IMR-90 (cell line): ENCODE measurements around the gene SEC14L6. TPM values are rescaled to one million over a fixed set of nuclear protein-coding genes. Genes with fewer than 3 reads are reported as not detected.

Experiments used
- ATAC-seq: fragments of 200-7000 bp; cut with Tn5 transposase; 2 replicates; pipeline ENCODE4 v1.9.1; 2020; ENCODE audit warnings: low read depth, mild to moderate bottlenecking, moderate library complexity
- BruUV-seq: library from RNA; stranded (reverse); fragments of 400-500 nt; replicated peaks from 2 replicates; lab custom pipeline; 2021; lab: Mats Ljungman, UMichigan
- CTCF ChIA-PET: fragments of 300-600 bp; formaldehyde crosslinking; extraction: SDS; loops from one replicate; lab custom pipeline; 2021; ENCODE audit warnings: antibody characterized with exemption; lab: Yijun Ruan, JAX
- POLR2A ChIA-PET: fragments of 300-600 bp; sonication (Branson Sonifier 250); formaldehyde crosslinking; loops from one replicate; lab custom pipeline; 2022; ENCODE audit warnings: antibody characterized with exemption; ENCODE audit not compliant: unreplicated experiment; lab: Charles Lee
- DNase-seq: peaks from one replicate; pipeline ENCODE4 v3.0.0; 2013
- H2AFZ ChIP-seq: replicated peaks from 2 replicates; pipeline ENCODE3; 2013; ENCODE audit warnings: low read length, mild to moderate bottlenecking; ENCODE audit not compliant: poor library complexity
- H2AK5ac ChIP-seq: 2 replicates; pipeline ENCODE4 v1.6.1; 2013; ENCODE audit warnings: low read depth, low read length, inconsistent platforms
- H2AK9ac ChIP-seq: replicated peaks from 2 replicates; pipeline ENCODE3; 2013; ENCODE audit warnings: mild to moderate bottlenecking, low read depth, low read length, moderate library complexity; ENCODE audit not compliant: poor library complexity
- H2BK120ac ChIP-seq: 2 replicates; pipeline ENCODE4 v1.6.1; 2013; ENCODE audit warnings: low read depth, low read length, inconsistent platforms
- H2BK15ac ChIP-seq: 3 replicates; pipeline ENCODE4 v1.6.1; 2013; ENCODE audit warnings: low read depth, low read length, inconsistent platforms
- H2BK20ac ChIP-seq: 2 replicates; pipeline ENCODE4 v1.6.1; 2013; ENCODE audit warnings: low read depth, mild to moderate bottlenecking, inconsistent platforms, low read length, moderate library complexity
- H2BK5ac ChIP-seq: 2 replicates; pipeline ENCODE4 v1.6.1; 2013; ENCODE audit warnings: mild to moderate bottlenecking, low read depth, low read length, inconsistent platforms; ENCODE audit not compliant: poor library complexity, severe bottlenecking
- H3K14ac ChIP-seq: replicated peaks from 2 replicates; pipeline ENCODE4 v1.6.1; 2013; ENCODE audit warnings: low read depth, low read length, inconsistent platforms
- H3K18ac ChIP-seq: 2 replicates; pipeline ENCODE4 v1.6.1; 2013; ENCODE audit warnings: low read depth, low read length, control low read depth
- H3K23ac ChIP-seq: 2 replicates; pipeline ENCODE4 v1.6.1; 2013; ENCODE audit warnings: low read depth, low read length, inconsistent platforms
- H3K27ac ChIP-seq: 2 replicates; pipeline ENCODE4 v1.5.1; 2013; ENCODE audit warnings: mild to moderate bottlenecking, control low read depth, low read length; ENCODE audit not compliant: insufficient read depth
- H3K27me3 ChIP-seq: 2 replicates; pipeline ENCODE4 v1.6.1; 2013; ENCODE audit warnings: low read length; ENCODE audit not compliant: control insufficient read depth, insufficient read depth
- H3K36me3 ChIP-seq: 2 replicates; pipeline ENCODE4 v1.6.1; 2013; ENCODE audit warnings: low read length, mixed read lengths; ENCODE audit not compliant: control insufficient read depth, insufficient read depth
- H3K4ac ChIP-seq: 2 replicates; pipeline ENCODE4 v1.6.1; 2013; ENCODE audit warnings: low read depth, low read length, inconsistent platforms
- H3K4me1 ChIP-seq: 2 replicates; pipeline ENCODE4 v1.6.1; 2013; ENCODE audit warnings: low read length, mixed read lengths; ENCODE audit not compliant: control insufficient read depth, insufficient read depth
- H3K4me2 ChIP-seq: 2 replicates; pipeline ENCODE4 v1.6.1; 2013; ENCODE audit warnings: low read depth, mild to moderate bottlenecking, control low read depth, low read length, moderate library complexity
- H3K4me3 ChIP-seq: 2 replicates; pipeline ENCODE4 v1.5.1; 2013; ENCODE audit warnings: low read depth, mild to moderate bottlenecking, control low read depth, low read length, moderate library complexity; ENCODE audit not compliant: insufficient read depth
- H3K56ac ChIP-seq: 2 replicates; pipeline ENCODE4 v1.6.1; 2013; ENCODE audit warnings: low read length, inconsistent platforms; ENCODE audit not compliant: insufficient read depth; ENCODE audit errors: extremely low read depth
- H3K79me1 ChIP-seq, 2 experiments: 2 replicates each; pipeline ENCODE4 v1.6.1; 2013; ENCODE audit warnings: low read length in 2 of 2, inconsistent platforms in 1 of 2, low read depth in 1 of 2
- H3K9ac ChIP-seq: 2 replicates; pipeline ENCODE4 v1.6.1; 2013; ENCODE audit warnings: low read depth, low read length, control low read depth
- H3K9me1 ChIP-seq: 2 replicates; pipeline ENCODE4 v1.6.1; 2013; ENCODE audit warnings: low read length, inconsistent platforms; ENCODE audit not compliant: insufficient read depth
- H3K9me3 ChIP-seq: 2 replicates; pipeline ENCODE4 v1.6.1; 2013; ENCODE audit warnings: low read length; ENCODE audit not compliant: control insufficient read depth, insufficient read depth
- H4K20me1 ChIP-seq: 2 replicates; pipeline ENCODE4 v1.6.1; 2013; ENCODE audit warnings: low read length, inconsistent platforms; ENCODE audit not compliant: insufficient read depth
- H4K5ac ChIP-seq: 2 replicates; pipeline ENCODE4 v1.6.1; 2013; ENCODE audit warnings: mild to moderate bottlenecking, low read depth, low read length, control low read depth
- H4K8ac ChIP-seq, 2 experiments: 2 replicates each; pipeline ENCODE4 v1.6.1; 2013; ENCODE audit warnings: low read depth in 2 of 2, low read length in 2 of 2, control low read depth in 1 of 2, inconsistent platforms in 1 of 2
- H4K91ac ChIP-seq: 2 replicates; pipeline ENCODE4 v1.6.1; 2013; ENCODE audit warnings: low read depth, low read length, inconsistent platforms; ENCODE audit not compliant: insufficient read depth
- BHLHE40 ChIP-seq: fragments of 150-350 bp; IDR thresholded peaks from 2 replicates; pipeline ENCODE4 v1.6.1; 2016; ENCODE audit warnings: mild to moderate bottlenecking, low read depth, low read length
- CEBPB ChIP-seq: IDR thresholded peaks from 2 replicates; pipeline ENCODE4 v1.6.1; 2012; ENCODE audit warnings: low read depth, low read length, improper control_type of control experiment
- CHD1 ChIP-seq: IDR thresholded peaks from 2 replicates; pipeline ENCODE4 v1.6.1; 2012; ENCODE audit warnings: low read depth, low read length, improper control_type of control experiment
- FOS ChIP-seq: fragments of 150-350 bp; IDR thresholded peaks from 2 replicates; pipeline ENCODE4 v1.6.1; 2016; ENCODE audit warnings: low read depth, low read length
- MAZ ChIP-seq: IDR thresholded peaks from 2 replicates; pipeline ENCODE4 v1.6.1; 2012; ENCODE audit warnings: low read depth, mild to moderate bottlenecking, low read length, improper control_type of control experiment, moderate library complexity, borderline replicate concordance
- MXI1 ChIP-seq: IDR thresholded peaks from 2 replicates; pipeline ENCODE4 v1.6.1; 2012; ENCODE audit warnings: low read depth, mild to moderate bottlenecking, low read length, moderate library complexity, borderline replicate concordance
- RAD21 ChIP-seq: IDR thresholded peaks from 2 replicates; pipeline ENCODE4 v1.6.1; 2012; ENCODE audit warnings: low read length, improper control_type of control experiment
- RCOR1 ChIP-seq: IDR thresholded peaks from 2 replicates; pipeline ENCODE4 v1.6.1; 2012; ENCODE audit warnings: mild to moderate bottlenecking, low read length, improper control_type of control experiment; ENCODE audit not compliant: insufficient replicate concordance
- RFX5 ChIP-seq: IDR thresholded peaks from 2 replicates; pipeline ENCODE4 v1.8.0; 2012; ENCODE audit warnings: low read depth, mild to moderate bottlenecking, low read length, moderate library complexity
- SMC3 ChIP-seq: fragments of 150-350 bp; IDR thresholded peaks from 2 replicates; pipeline ENCODE4 v1.6.1; 2016; ENCODE audit warnings: low read depth, mild to moderate bottlenecking, antibody characterized with exemption, low read length, moderate library complexity
- USF2 ChIP-seq: fragments of 150-350 bp; IDR thresholded peaks from 2 replicates; pipeline ENCODE4 v1.6.1; 2017; ENCODE audit warnings: mild to moderate bottlenecking, antibody characterized with exemption, low read length, low read depth
- WGBS, 2 experiments: methylation state at CpG; one replicate each; pipeline versions ENCODE4 v1.1.5 to v1.1.7; 2013; ENCODE audit warnings: missing lambda C conversion rate in 2 of 2; ENCODE audit not compliant: insufficient read length in 1 of 2; ENCODE audit errors: extremely low coverage in 2 of 2; 5-methylcytosine and 5-hydroxymethylcytosine counted together
- dilution Hi-C: fragments of 300-500 bp; cut with HindIII; formaldehyde crosslinking; loops from one replicate; pipeline ENCODE4 v1.14.3; 2018; ENCODE audit warnings: low sequenced_read_pairs; ENCODE audit not compliant: unreplicated experiment
- in situ Hi-C: fragments of 300-500 bp; cut with MboI; formaldehyde crosslinking; loops from 3 replicates; pipeline ENCODE4 v1.14.3; 2019; ENCODE audit warnings: low sequenced_read_pairs, inconsistent platforms, mixed read lengths
- intact Hi-C: fragments of 100-400 bp; cut with micrococcal nuclease; formaldehyde crosslinking; loops from 2 replicates; pipeline ENCODE4 v1.10.0; 2022
- polyA plus RNA-seq, 3 experiments: library from polyadenylated mRNA; depleted of rRNA; stranded (reverse); fragments of >200 nt; gene quantifications; 2 replicates each; pipeline ENCODE4 v1.2.3, GENCODE V29; 2012; ENCODE audit warnings: low replicate concordance in 1 of 3
- total RNA-seq: library from RNA; depleted of rRNA; stranded (reverse); fragments of >200 nt; gene quantifications from 2 replicates; pipeline ENCODE4 v1.2.3, GENCODE V29; 2012

Gene SEC14L6
- total and polyA plus RNA-seq, 2 of the 4 experiments (the other 2 are of a cell fraction): 0.09 TPM; not detected in 1

GRCh38 chr22:30519842-30520425 lies 26.6 kb downstream of the SEC14L6 start (continued):
- no peak for TF ChIP-seq RCOR1
- no peak for TF ChIP-seq CEBPB
- no peak for TF ChIP-seq CHD1
- TF ChIP-seq SMC3: no peak

- BruUV-seq: no TSS peak
- no peak overlapping the region for H3K56ac ChIP-seq
- H2AK9ac ChIP-seq: no peak overlapping the region
- dilution Hi-C loops: no loop called here
- H4K5ac ChIP-seq: no peak overlapping the region
- ChIA-PET POLR2A (no interaction called here), CTCF (no interaction called here)
- no peak overlapping the region for H4K91ac ChIP-seq
- H2AK5ac ChIP-seq: no peak overlapping the region
- no peak overlapping the region for H3K4ac ChIP-seq
- no peak overlapping the region for H3K9ac ChIP-seq
- no peak overlapping the region for H3K4me3 ChIP-seq
- H3K27me3 ChIP-seq: peaks cover 34% of the 10 kb centered on the region
- DNase-seq: no peak
- H2AFZ ChIP-seq: no peak overlapping the region
- no peak overlapping the region for H3K23ac ChIP-seq
- no peaks in the 10 kb centered on the region for H4K20me1 ChIP-seq
- H2BK15ac ChIP-seq: no peak overlapping the region
- H3K36me3 ChIP-seq: no peaks in the 10 kb centered on the region
- H3K14ac ChIP-seq: no peak overlapping the region
- H2BK20ac ChIP-seq: no peak overlapping the region
- ATAC-seq: no peak
- H4K8ac ChIP-seq: no peak overlapping the region
- intact Hi-C loops: no loop called here
- no CpG with 5 or more reads among the region's 5 CpGs for WGBS, 2 experiments
- no peak overlapping the region for H3K4me2 ChIP-seq
- H3K4me1 ChIP-seq: no peaks in the 10 kb centered on the region
- no peak overlapping the region for H2BK5ac ChIP-seq
- no peak overlapping the region for H2BK120ac ChIP-seq
- peaks cover 3% of the 10 kb centered on the region; the same call in 1 of the 2 replicates for H3K9me3 ChIP-seq
- H3K18ac ChIP-seq: no peak overlapping the region
- TF ChIP-seq CHD1 (no peak), MAZ (no peak), MXI1 (no peak), RAD21 (no peak), RCOR1 (no peak), SMC3 (no peak), RFX5 (no peak), CEBPB (no peak), BHLHE40 (no peak), USF2 (no peak), FOS (no peak)
- H3K79me1 ChIP-seq: no peaks in the 10 kb centered on the region
- no peaks in the 10 kb centered on the region for H3K9me1 ChIP-seq
- in situ Hi-C loops: no loop called here
- no peak overlapping the region for H3K27ac ChIP-seq
Observed at GRCh38 chr22:30516731-30517130, 29.8 kb downstream of the SEC14L6 start.
